ENCODE data around the gene ZBTB16. TPM values are rescaled to one million over a fixed set of nuclear protein-coding genes. Genes with fewer than 3 reads are reported as not detected.
A peak's percentile ranks its signal among the peaks of the same experiment; 100 is the strongest.

Gene ZBTB16
- total RNA-seq, 4 donors from 2014 or later, result 10.4 to 137 (median 18.8) TPM

DNA sequence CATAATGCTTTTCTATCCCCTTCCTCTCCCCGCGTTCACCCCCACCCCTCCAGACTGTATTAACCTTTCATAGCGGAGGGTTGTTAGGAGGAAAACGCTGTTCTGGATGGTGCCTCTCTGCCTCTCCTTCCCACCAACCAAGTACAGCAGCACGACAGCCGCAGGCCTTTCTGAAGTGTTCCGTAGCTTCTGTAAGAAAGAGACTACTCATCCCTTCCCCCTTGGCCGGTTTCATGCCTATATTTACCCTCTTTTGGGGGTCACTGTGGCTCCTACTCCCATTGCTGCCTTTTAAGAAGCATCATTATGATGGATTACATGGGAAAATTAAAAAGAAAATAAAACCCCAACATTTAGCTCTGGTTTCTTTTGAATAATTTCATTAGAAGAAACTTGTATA is 46.5 kb downstream of the ZBTB16 start:
- 66 to 77% methylated on average over 8 of the region's 8 CpGs for WGBS, 2 donors
- H3K4me1 ChIP-seq, result peaks cover 5 to 99% (median 27%) of the 10 kb centered on the region in 3 donors
- no peaks in the 10 kb centered on the region for H3K9me3 ChIP-seq
- intact Hi-C loops (cut with DNase I), result no loop called here
- no peaks in the 10 kb centered on the region for H3K27me3 ChIP-seq
- H3K4me3 ChIP-seq, result no peak overlapping the region
- no peak for DNase-seq
- no peak overlapping the region for H3K27ac ChIP-seq
- peaks cover 0 to 60% (median 0%) of the 10 kb centered on the region in 3 donors for H3K36me3 ChIP-seq
- TF ChIP-seq, protein P1, sequence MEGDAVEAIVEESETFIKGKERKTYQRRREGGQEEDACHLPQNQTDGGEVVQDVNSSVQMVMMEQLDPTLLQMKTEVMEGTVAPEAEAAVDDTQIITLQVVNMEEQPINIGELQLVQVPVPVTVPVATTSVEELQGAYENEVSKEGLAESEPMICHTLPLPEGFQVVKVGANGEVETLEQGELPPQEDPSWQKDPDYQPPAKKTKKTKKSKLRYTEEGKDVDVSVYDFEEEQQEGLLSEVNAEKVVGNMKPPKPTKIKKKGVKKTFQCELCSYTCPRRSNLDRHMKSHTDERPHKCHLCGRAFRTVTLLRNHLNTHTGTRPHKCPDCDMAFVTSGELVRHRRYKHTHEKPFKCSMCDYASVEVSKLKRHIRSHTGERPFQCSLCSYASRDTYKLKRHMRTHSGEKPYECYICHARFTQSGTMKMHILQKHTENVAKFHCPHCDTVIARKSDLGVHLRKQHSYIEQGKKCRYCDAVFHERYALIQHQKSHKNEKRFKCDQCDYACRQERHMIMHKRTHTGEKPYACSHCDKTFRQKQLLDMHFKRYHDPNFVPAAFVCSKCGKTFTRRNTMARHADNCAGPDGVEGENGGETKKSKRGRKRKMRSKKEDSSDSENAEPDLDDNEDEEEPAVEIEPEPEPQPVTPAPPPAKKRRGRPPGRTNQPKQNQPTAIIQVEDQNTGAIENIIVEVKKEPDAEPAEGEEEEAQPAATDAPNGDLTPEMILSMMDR (IDR thresholded peaks at IDR 0.05), result no peak
- TF ChIP-seq POLR2A (IDR thresholded peaks at IDR 0.05), result no peak

DNA sequence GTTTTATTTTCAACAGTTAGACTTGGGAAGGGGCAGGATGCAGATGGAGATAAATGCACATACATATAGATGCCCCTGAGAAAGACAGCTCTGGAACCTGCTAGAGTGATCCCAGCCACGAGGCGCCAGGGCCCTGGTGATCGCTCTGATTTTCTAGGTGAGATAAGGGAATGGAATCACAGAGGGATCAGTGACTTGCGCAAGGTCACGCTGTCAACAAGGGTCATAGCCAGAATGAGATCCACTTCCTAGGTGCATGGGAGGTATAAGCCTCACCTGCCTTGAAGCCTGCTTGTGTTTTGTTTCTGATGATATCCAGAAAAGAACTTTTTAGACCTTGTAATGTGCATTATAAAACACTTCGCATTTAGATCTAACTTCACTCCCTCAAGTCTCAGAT is 47.5 kb downstream of the ZBTB16 start:
- 93 to 95% methylated on average over 6 of the region's 6 CpGs for WGBS, 2 donors
- intact Hi-C loops (cut with DNase I), result no loop called here
- TF ChIP-seq, protein P1 (IDR thresholded peaks at IDR 0.05), result no peak
- no peak for TF ChIP-seq POLR2A (IDR thresholded peaks at IDR 0.05)
- Histone ChIP-seq H3K4me3 (no peak overlapping the region), H3K4me1 (peaks cover 5 to 99% (median 24%) of the 10 kb centered on the region in 3 donors), H3K9me3 (no peaks in the 10 kb centered on the region), H3K27me3 (no peaks in the 10 kb centered on the region), H3K27ac (no peak overlapping the region), H3K36me3 (peaks cover 0 to 59% (median 0%) of the 10 kb centered on the region in 3 donors)
- DNase-seq, result no peak

DNA sequence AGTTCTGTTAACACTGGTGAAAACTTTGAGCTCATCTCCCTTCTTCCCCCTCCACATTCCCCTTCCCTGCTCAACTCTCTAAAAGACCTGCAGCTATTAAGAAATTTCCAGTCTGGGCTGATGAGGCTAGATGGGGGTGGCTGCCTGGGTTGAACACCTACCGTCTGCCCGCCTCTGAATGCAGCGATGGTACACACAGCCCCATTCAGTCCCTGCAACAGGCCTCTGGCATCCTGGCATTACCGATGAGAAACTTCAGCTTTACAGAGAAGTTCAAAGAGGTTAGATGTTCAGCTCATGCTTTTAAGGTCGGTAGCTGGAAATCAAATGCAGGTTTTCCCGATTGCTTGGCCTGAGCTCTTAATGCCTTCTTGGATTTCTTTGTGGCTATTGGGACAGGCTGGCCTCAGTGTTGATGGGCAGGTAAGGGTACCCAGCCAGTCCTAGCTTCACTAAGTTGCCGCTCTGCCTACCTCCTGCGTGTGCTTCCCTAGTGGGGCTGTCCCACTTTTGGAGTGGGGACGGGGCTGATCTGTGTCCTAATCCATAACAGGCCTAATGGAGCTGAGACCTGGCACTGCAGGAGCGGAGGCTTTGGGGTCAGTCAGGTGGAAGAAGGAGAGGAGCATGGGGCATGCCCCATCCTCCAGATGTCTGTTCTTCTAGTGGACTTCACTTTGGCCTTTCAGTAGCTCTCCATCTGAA is 49.1 kb downstream of the ZBTB16 start:
- Histone ChIP-seq H3K4me3 (peak overlapping the region in 1 of 4 donors; percentile 5), H3K9me3 (no peaks in the 10 kb centered on the region), H3K36me3 (peaks cover 0 to 45% (median 0%) of the 10 kb centered on the region in 3 donors), H3K27me3 (no peaks in the 10 kb centered on the region), H3K4me1 (peaks cover 5 to 90% (median 18%) of the 10 kb centered on the region in 3 donors), H3K27ac (peak overlapping the region in 3 of 4 donors; percentile 37 to 70 (median 65))
- no peak for DNase-seq
- TF ChIP-seq, protein P1 (IDR thresholded peaks at IDR 0.05), result no peak
- TF ChIP-seq POLR2A (IDR thresholded peaks at IDR 0.05), result no peak
- intact Hi-C loops (cut with DNase I), result no loop called here
- WGBS, 2 donors, result 72 to 86% methylated on average over 2 to 9 of the region's 10 CpGs

DNA sequence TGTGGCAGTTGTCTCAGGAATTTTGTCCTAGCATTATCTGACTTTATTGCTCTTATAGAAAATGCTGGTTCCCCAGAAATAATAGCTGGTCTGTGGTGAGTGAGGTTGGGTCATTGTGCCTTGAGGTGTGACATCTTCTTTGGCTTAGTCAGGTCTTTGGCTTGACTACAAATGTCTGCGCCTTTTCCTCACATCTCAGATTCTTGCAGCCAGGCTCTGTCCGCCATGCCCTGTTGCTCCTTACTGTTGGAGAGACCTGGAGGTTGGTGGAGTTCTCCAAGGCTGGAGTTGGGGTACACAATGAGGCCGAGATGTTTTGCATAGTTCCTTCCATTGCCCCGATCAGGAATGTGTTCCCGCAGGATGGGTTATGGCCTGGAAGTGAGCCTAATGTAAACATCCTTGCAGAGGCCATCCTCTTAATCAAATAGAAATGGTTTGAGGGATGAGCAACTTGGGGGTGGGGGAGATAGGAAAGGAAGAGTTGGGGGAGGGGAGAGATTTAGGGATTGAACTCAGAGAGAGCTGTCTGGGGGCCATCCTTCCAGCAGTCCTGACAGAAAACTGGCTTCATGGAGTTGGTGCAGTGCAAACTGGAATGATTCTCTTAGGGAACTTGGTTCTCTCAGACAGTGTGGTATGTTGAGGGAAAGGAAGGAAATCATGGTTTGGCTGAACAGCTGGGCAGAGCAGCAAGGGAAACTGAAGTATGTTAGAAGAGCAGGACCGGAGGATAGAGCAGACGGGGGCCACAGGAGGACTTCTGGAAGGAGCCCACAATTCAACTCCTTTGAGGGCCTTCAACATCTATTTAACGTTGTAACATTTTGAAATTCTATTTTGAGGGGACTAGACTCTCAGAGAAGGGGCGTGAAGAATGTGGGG is 49.9 kb downstream of the ZBTB16 start:
- TF ChIP-seq POLR2A (IDR thresholded peaks at IDR 0.05), result no peak
- TF ChIP-seq, protein P1 (IDR thresholded peaks at IDR 0.05), result no peak
- intact Hi-C loops (cut with DNase I), result no loop called here
- no peak for DNase-seq
- Histone ChIP-seq H3K9me3 (no peaks in the 10 kb centered on the region), H3K27me3 (no peaks in the 10 kb centered on the region), H3K4me3 (peak overlapping the region in 1 of 4 donors; percentile 5), H3K36me3 (peaks cover 0 to 37% (median 0%) of the 10 kb centered on the region in 3 donors), H3K4me1 (peaks cover 5 to 88% (median 25%) of the 10 kb centered on the region in 3 donors), H3K27ac (peak overlapping the region; percentile 31 to 70 (median 66))
- WGBS, 2 donors, result 82 to 86% methylated on average over 6 to 9 of the region's 9 CpGs

DNA sequence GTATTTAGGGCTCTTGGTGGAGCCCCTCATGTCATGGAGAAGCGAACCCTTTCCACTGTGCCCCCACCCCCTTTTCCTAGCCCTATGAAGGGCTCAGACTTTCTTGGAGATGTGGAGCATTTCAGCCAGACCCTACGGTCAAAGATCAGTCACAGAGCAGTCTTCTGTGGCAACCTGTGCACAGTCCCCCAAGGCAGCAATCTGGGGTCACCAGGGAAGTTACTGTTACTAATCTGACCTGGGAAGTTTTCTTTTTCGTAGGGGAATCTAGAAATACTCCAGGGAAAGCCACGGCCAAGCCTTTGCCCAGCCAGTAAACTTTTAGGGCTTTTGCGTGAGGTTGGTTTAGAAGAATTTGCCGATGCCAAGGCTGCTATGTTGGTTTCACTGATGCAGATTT is 50.6 kb downstream of the ZBTB16 start:
- H3K4me3 ChIP-seq, result no peak overlapping the region
- H3K4me1 ChIP-seq, result peaks cover 5 to 87% (median 25%) of the 10 kb centered on the region in 3 donors
- TF ChIP-seq, protein P1 (IDR thresholded peaks at IDR 0.05), result no peak
- no peak for TF ChIP-seq POLR2A (IDR thresholded peaks at IDR 0.05)
- no peak for DNase-seq
- intact Hi-C loops (cut with DNase I), result no loop called here
- peaks cover 0 to 4% (median 0%) of the 10 kb centered on the region in 4 donors for H3K27me3 ChIP-seq
- peak overlapping the region; percentile 31 to 70 (median 66) for H3K27ac ChIP-seq
- H3K9me3 ChIP-seq, result no peaks in the 10 kb centered on the region
- H3K36me3 ChIP-seq, result peaks cover 0 to 31% (median 0%) of the 10 kb centered on the region in 3 donors
- WGBS, 2 donors, result 80 to 81% methylated on average over 5 to 6 of the region's 6 CpGs

Measured in esophagus squamous epithelium (tissue), 5 donors.